Smooth muscle cell of the brain vasculature (primary cell): Measurements from ENCODE around the gene RAP1GDS1.

ENCODE experiments used
- DNase-seq: peaks from one replicate; pipeline ENCODE4 v3.0.0-alpha.2; 2012; ENCODE audit warnings: low read depth, low spot score

RAP1GDS1 gene

GRCh38 chr4:98260579-98261404 lies at the start of gene RAP1GDS1:
Gene RAP1GDS1 (plus strand): TSS chr4:98261384. CDS start chr4:98261566, 182 bp downstream.
- peak; percentile 90 for DNase-seq

GRCh38 chr4:98222306-98222705 lies 38.9 kb upstream of the RAP1GDS1 start:
- DNase-seq: no peak

- DNase-seq: no peak
Observed at GRCh38 chr4:98226396-98226795, 34.8 kb upstream of the RAP1GDS1 start.

- no peak for DNase-seq
Observed at GRCh38 chr4:98230961-98231360, 30.2 kb upstream of the RAP1GDS1 start.

- no peak for DNase-seq
Observed at GRCh38 chr4:98232202-98232601, 29.0 kb upstream of the RAP1GDS1 start.

GRCh38 chr4:98237204-98237603 lies 24.0 kb upstream of the RAP1GDS1 start:
- DNase-seq: no peak

- DNase-seq: no peak
Observed at GRCh38 chr4:98242063-98242462, 19.1 kb upstream of the RAP1GDS1 start.

- no peak for DNase-seq
Observed at GRCh38 chr4:98242538-98242937, 18.6 kb upstream of the RAP1GDS1 start.

- DNase-seq: no peak
Observed at GRCh38 chr4:98245226-98245625, 16.0 kb upstream of the RAP1GDS1 start.

- DNase-seq: no peak
Observed at GRCh38 chr4:98248934-98249333, 12.2 kb upstream of the RAP1GDS1 start.

- no peak for DNase-seq
Observed at GRCh38 chr4:98249831-98250230, 11.4 kb upstream of the RAP1GDS1 start.

- no peak for DNase-seq
Observed at GRCh38 chr4:98253499-98253898, 7.7 kb upstream of the RAP1GDS1 start.

- DNase-seq: peak; percentile 1
Observed at GRCh38 chr4:98260047-98260578, 1.1 kb upstream of the RAP1GDS1 start.

GRCh38 chr4:98261405-98262291 lies 464 bp downstream of the RAP1GDS1 start:
- DNase-seq: peak; percentile 20

GRCh38 chr4:98262431-98262830 lies 1.2 kb downstream of the RAP1GDS1 start:
- no peak for DNase-seq

GRCh38 chr4:98267498-98267897 lies 6.3 kb downstream of the RAP1GDS1 start:
- DNase-seq: no peak

GRCh38 chr4:98275145-98275544 lies 14.0 kb downstream of the RAP1GDS1 start:
- DNase-seq: no peak

GRCh38 chr4:98283219-98284189 lies 22.3 kb downstream of the RAP1GDS1 start:
- DNase-seq: no peak

- DNase-seq: no peak
Observed at GRCh38 chr4:98284640-98285046, 23.5 kb downstream of the RAP1GDS1 start.

GRCh38 chr4:98285676-98286075 lies 24.5 kb downstream of the RAP1GDS1 start:
- DNase-seq: no peak

GRCh38 chr4:98287328-98287727 lies 26.1 kb downstream of the RAP1GDS1 start:
- no peak for DNase-seq
